ENCODE measurements around the gene UBTD1.
A peak's percentile ranks its signal among the peaks of the same experiment; 100 is the strongest.

The UBTD1 gene

GRCh38 chr10:97600616-97601015 lies 101.9 kb downstream of the UBTD1 start:
- Histone ChIP-seq H3K27me3 (ENCODE audit: insufficient read depth, insufficient read length) (no peaks in the 10 kb centered on the region), H3K9ac (ENCODE audit: insufficient read length, low read depth) (no peak overlapping the region), H3K4me3 (ENCODE audit: insufficient read length, low read depth) (no peak overlapping the region), H3K4me1 (ENCODE audit: insufficient read depth, insufficient read length) (peaks cover 5% of the 10 kb centered on the region), H3K36me3 (ENCODE audit: insufficient read depth, insufficient read length, low read length) (no peaks in the 10 kb centered on the region), H3K9me3 (ENCODE audit: insufficient read depth, low read length) (no peaks in the 10 kb centered on the region)
- DNase-seq (ENCODE audit: low read depth, low spot score) = no peak
- no peak for TF ChIP-seq YY1 (IDR thresholded peaks at IDR 0.05; ENCODE audit: insufficient read depth, insufficient read length)
- no peak for TF ChIP-seq SUZ12 (IDR thresholded peaks at IDR 0.05; ENCODE audit: extremely low read depth, insufficient read depth, insufficient read length)
- no peak for TF ChIP-seq ZNF274 (IDR thresholded peaks at IDR 0.05; ENCODE audit: low read depth, low read length)

DNA sequence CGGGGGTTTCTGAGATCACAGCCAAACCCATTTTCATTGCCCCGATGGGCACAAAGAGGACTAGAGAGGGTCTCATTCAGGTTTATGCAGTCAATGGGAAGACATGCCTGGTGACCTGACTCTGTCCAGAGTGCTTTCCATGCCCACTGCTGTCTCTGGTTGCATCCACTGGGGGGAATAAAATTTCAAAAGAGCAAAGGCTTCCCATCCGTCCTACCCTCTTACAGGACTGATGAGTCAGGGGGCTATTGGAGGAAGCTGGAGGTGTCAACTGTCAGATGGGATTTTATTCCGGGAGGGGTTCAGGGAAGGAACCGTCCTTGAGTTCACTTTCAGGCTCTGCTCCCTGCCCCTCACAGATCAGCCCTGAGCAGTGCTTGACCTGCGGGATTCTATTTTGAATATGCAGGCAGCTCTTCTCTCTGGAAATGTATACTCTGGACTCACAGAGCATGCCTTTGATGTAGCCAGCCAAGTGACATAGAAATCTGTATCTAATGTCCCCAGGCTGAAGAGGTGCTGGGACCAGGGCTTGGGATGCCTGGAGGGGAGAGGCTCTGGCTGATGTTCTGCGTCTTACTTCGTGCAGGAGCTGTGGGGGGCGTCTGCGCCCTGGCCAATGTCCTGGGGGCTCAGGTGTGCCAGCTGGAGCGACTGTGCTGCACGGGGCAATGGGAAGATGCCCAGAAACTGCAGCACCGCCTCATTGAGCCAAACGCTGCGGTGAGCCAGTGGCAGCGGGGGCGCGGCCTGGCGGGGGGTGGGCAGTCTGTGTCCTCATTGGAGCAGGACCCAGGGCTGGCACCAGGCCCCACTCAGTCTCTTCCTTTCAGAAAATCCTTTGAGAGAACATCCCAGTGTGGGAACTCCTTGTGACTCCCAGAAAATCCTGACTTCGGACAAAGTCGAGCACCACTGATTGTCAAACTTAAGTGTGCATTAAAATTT lies 102.8 kb downstream of the UBTD1 start:
- Histone ChIP-seq H3K9ac (ENCODE audit: insufficient read length, low read depth) (no peak overlapping the region), H3K36me3 (ENCODE audit: insufficient read depth, insufficient read length, low read length) (no peaks in the 10 kb centered on the region), H3K9me3 (ENCODE audit: insufficient read depth, low read length) (no peaks in the 10 kb centered on the region), H3K4me1 (ENCODE audit: insufficient read depth, insufficient read length) (peaks cover 5% of the 10 kb centered on the region), H3K27me3 (ENCODE audit: insufficient read depth, insufficient read length) (no peaks in the 10 kb centered on the region), H3K4me3 (ENCODE audit: insufficient read length, low read depth) (no peak overlapping the region)
- DNase-seq (ENCODE audit: low read depth, low spot score) = no peak
- no peak for TF ChIP-seq ZNF274 (IDR thresholded peaks at IDR 0.05; ENCODE audit: low read depth, low read length)
- no peak for TF ChIP-seq SUZ12 (IDR thresholded peaks at IDR 0.05; ENCODE audit: extremely low read depth, insufficient read depth, insufficient read length)
- no peak for TF ChIP-seq YY1 (IDR thresholded peaks at IDR 0.05; ENCODE audit: insufficient read depth, insufficient read length)

- H3K9me3 ChIP-seq (ENCODE audit: insufficient read depth, low read length) = no peaks in the 10 kb centered on the region
- TF ChIP-seq SUZ12 (IDR thresholded peaks at IDR 0.05; ENCODE audit: extremely low read depth, insufficient read depth, insufficient read length) (no peak), YY1 (IDR thresholded peaks at IDR 0.05; ENCODE audit: insufficient read depth, insufficient read length) (no peak), ZNF274 (IDR thresholded peaks at IDR 0.05; ENCODE audit: low read depth, low read length) (no peak)
- H3K4me3 ChIP-seq (ENCODE audit: insufficient read length, low read depth) = no peak overlapping the region
- H3K9ac ChIP-seq (ENCODE audit: insufficient read length, low read depth) = no peak overlapping the region
- H3K4me1 ChIP-seq (ENCODE audit: insufficient read depth, insufficient read length) = peaks cover 4% of the 10 kb centered on the region
- no peaks in the 10 kb centered on the region for H3K36me3 ChIP-seq (ENCODE audit: insufficient read depth, insufficient read length, low read length)
- H3K27me3 ChIP-seq (ENCODE audit: insufficient read depth, insufficient read length) = no peaks in the 10 kb centered on the region
- no peak for DNase-seq (ENCODE audit: low read depth, low spot score)
These were observed 108.4 kb downstream of the UBTD1 start for GRCh38 chr10:97607095-97607636.

GRCh38 chr10:97608991-97609561 lies 110.4 kb downstream of the UBTD1 start:
- peaks cover 4% of the 10 kb centered on the region for H3K4me1 ChIP-seq (ENCODE audit: insufficient read depth, insufficient read length)
- H3K9ac ChIP-seq (ENCODE audit: insufficient read length, low read depth) = no peak overlapping the region
- no peaks in the 10 kb centered on the region for H3K27me3 ChIP-seq (ENCODE audit: insufficient read depth, insufficient read length)
- DNase-seq (ENCODE audit: low read depth, low spot score) = no peak
- no peak overlapping the region for H3K4me3 ChIP-seq (ENCODE audit: insufficient read length, low read depth)
- no peak for TF ChIP-seq SUZ12 (IDR thresholded peaks at IDR 0.05; ENCODE audit: extremely low read depth, insufficient read depth, insufficient read length)
- TF ChIP-seq YY1 (IDR thresholded peaks at IDR 0.05; ENCODE audit: insufficient read depth, insufficient read length) = no peak
- TF ChIP-seq ZNF274 (IDR thresholded peaks at IDR 0.05; ENCODE audit: low read depth, low read length) = no peak
- H3K36me3 ChIP-seq (ENCODE audit: insufficient read depth, insufficient read length, low read length) = no peaks in the 10 kb centered on the region
- no peaks in the 10 kb centered on the region for H3K9me3 ChIP-seq (ENCODE audit: insufficient read depth, low read length)

DNA sequence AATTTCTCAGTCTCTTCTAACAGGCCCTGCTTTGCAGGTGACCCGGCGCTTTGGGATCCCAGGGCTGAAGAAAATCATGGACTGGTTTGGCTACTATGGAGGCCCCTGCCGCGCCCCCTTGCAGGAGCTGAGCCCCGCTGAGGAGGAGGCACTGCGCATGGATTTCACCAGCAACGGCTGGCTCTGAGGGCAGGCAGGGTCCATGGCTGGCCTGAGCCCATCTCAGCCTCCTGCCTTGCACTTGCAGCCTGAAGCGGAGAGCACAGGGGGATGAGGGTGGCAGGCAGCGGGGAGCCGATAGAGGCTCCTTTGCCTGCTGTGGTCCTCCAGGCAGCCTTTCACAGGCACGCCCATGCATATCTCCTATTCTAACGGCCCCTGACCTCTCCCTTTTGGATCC lies 112.7 kb downstream of the UBTD1 start:
- Histone ChIP-seq H3K4me1 (ENCODE audit: insufficient read depth, insufficient read length) (peaks cover 4% of the 10 kb centered on the region), H3K27me3 (ENCODE audit: insufficient read depth, insufficient read length) (no peaks in the 10 kb centered on the region), H3K4me3 (ENCODE audit: insufficient read length, low read depth) (no peak overlapping the region), H3K9me3 (ENCODE audit: insufficient read depth, low read length) (no peaks in the 10 kb centered on the region), H3K9ac (ENCODE audit: insufficient read length, low read depth) (peak overlapping the region; percentile 56), H3K36me3 (ENCODE audit: insufficient read depth, insufficient read length, low read length) (peaks cover 4% of the 10 kb centered on the region)
- no peak for DNase-seq (ENCODE audit: low read depth, low spot score)
- TF ChIP-seq YY1 (IDR thresholded peaks at IDR 0.05; ENCODE audit: insufficient read depth, insufficient read length) = no peak
- TF ChIP-seq SUZ12 (IDR thresholded peaks at IDR 0.05; ENCODE audit: extremely low read depth, insufficient read depth, insufficient read length) = no peak
- no peak for TF ChIP-seq ZNF274 (IDR thresholded peaks at IDR 0.05; ENCODE audit: low read depth, low read length)

GRCh38 chr10:97612386-97612785 lies 113.7 kb downstream of the UBTD1 start:
- DNase-seq (ENCODE audit: low read depth, low spot score) = peak; percentile 40
- no peak overlapping the region for H3K4me3 ChIP-seq (ENCODE audit: insufficient read length, low read depth)
- H3K9ac ChIP-seq (ENCODE audit: insufficient read length, low read depth) = no peak overlapping the region
- H3K9me3 ChIP-seq (ENCODE audit: insufficient read depth, low read length) = no peaks in the 10 kb centered on the region
- no peaks in the 10 kb centered on the region for H3K27me3 ChIP-seq (ENCODE audit: insufficient read depth, insufficient read length)
- H3K36me3 ChIP-seq (ENCODE audit: insufficient read depth, insufficient read length, low read length) = peaks cover 4% of the 10 kb centered on the region
- no peak for TF ChIP-seq ZNF274 (IDR thresholded peaks at IDR 0.05; ENCODE audit: low read depth, low read length)
- TF ChIP-seq SUZ12 (IDR thresholded peaks at IDR 0.05; ENCODE audit: extremely low read depth, insufficient read depth, insufficient read length) = no peak
- no peak for TF ChIP-seq YY1 (IDR thresholded peaks at IDR 0.05; ENCODE audit: insufficient read depth, insufficient read length)
- H3K4me1 ChIP-seq (ENCODE audit: insufficient read depth, insufficient read length) = no peaks in the 10 kb centered on the region

GRCh38 chr10:97618285-97618684 lies 119.6 kb downstream of the UBTD1 start:
- Histone ChIP-seq H3K9ac (ENCODE audit: insufficient read length, low read depth) (no peak overlapping the region), H3K4me3 (ENCODE audit: insufficient read length, low read depth) (no peak overlapping the region), H3K9me3 (ENCODE audit: insufficient read depth, low read length) (no peaks in the 10 kb centered on the region), H3K4me1 (ENCODE audit: insufficient read depth, insufficient read length) (peaks cover 1% of the 10 kb centered on the region), H3K36me3 (ENCODE audit: insufficient read depth, insufficient read length, low read length) (peaks cover 4% of the 10 kb centered on the region), H3K27me3 (ENCODE audit: insufficient read depth, insufficient read length) (no peaks in the 10 kb centered on the region)
- no peak for TF ChIP-seq YY1 (IDR thresholded peaks at IDR 0.05; ENCODE audit: insufficient read depth, insufficient read length)
- TF ChIP-seq SUZ12 (IDR thresholded peaks at IDR 0.05; ENCODE audit: extremely low read depth, insufficient read depth, insufficient read length) = no peak
- TF ChIP-seq ZNF274 (IDR thresholded peaks at IDR 0.05; ENCODE audit: low read depth, low read length) = no peak
- no peak for DNase-seq (ENCODE audit: low read depth, low spot score)
